Psoas muscle (tissue), 8 donors: ENCODE measurements around the gene KRT16. TPM values are rescaled to one million over a fixed set of nuclear protein-coding genes. Genes with fewer than 3 reads are reported as not detected.
"Not testable (repeated sequence)": the region's sequence is repeated elsewhere in the genome, so short reads cannot be mapped to it uniquely, and the experiment has no call there.

Experiments used
- ATAC-seq, 4 donors: fragments of 200-7000 bp; cut with Tn5 transposase; one replicate each; pipeline ENCODE4 v1.9.1; 2020; ENCODE audit warnings: moderate library complexity in 3 of 4, mild to moderate bottlenecking in 2 of 4
- DNase-seq, 2 donors: peaks; one replicate each; pipeline ENCODE4 v3.0.0-alpha.2; 2020
- H3K27ac ChIP-seq: fragments of 200-600 bp; one replicate; pipeline ENCODE4 v1.8.0; 2022
- H3K27me3 ChIP-seq, 3 donors: fragments of 200-600 bp in 1 of 3; one replicate each; pipeline versions ENCODE4 v1.6.1 to v1.8.0; 2013 to 2022; ENCODE audit warnings: low read length in 2 of 3, mild to moderate bottlenecking in 2 of 3, moderate library complexity in 1 of 3; ENCODE audit not compliant: insufficient read depth in 3 of 3
- H3K36me3 ChIP-seq, 2 donors: fragments of 200-600 bp in 1 of 2; one replicate each; pipeline versions ENCODE4 v1.6.1 to v1.8.0; 2013 to 2022; ENCODE audit warnings: low read depth in 1 of 2, mild to moderate bottlenecking in 1 of 2, moderate library complexity in 1 of 2; ENCODE audit not compliant: insufficient read depth in 1 of 2
- H3K4me1 ChIP-seq: fragments of 200-600 bp; one replicate; pipeline ENCODE4 v1.8.0; 2022
- H3K4me3 ChIP-seq: fragments of 200-600 bp; one replicate; pipeline ENCODE4 v1.8.0; 2022; ENCODE audit warnings: mild to moderate bottlenecking
- H3K9me3 ChIP-seq: fragments of 200-600 bp; one replicate; pipeline ENCODE4 v1.8.0; 2022
- CTCF ChIP-seq: fragments of 200-600 bp; IDR thresholded peaks from one replicate; pipeline ENCODE4 v1.8.0; 2022; ENCODE audit warnings: antibody characterized with exemption
- WGBS, 3 donors: extraction: QIAGEN DNeasy Blood & Tissue Kit; methylation state at CpG; one replicate each; pipeline versions ENCODE4 v1.1.6 to v1.1.7; 2013; 5-methylcytosine and 5-hydroxymethylcytosine counted together
- intact Hi-C, 2 donors: fragments of 100-400 bp; cut with DNase I; formaldehyde crosslinking; loops; one replicate each; pipeline versions ENCODE4 v1.11.0 to v1.14.2; 2022
- polyA plus RNA-seq, 3 donors: library from polyadenylated mRNA; stranded (reverse); fragments of 200-250 nt; gene quantifications; one replicate each; pipeline ENCODE4 v1.2.3, GENCODE V29; 2013
- total RNA-seq, 4 donors: library from RNA; stranded (reverse); fragmentation: NEBNext Ultra II Directional in 2 of 4; extraction: Animal tissue kit (Norgen Biotek cat#: 25700) in 2 of 4; gene quantifications; one replicate each; pipeline versions ENCODE4 v1.2.1 to v1.2.4, GENCODE V29; 2021 to 2023
- donor health status: healthy with polysubstance abuse.
- donor health status: DM: no; HTN: no; CAD: no; lungs with moderate emphysema.
- donor health status: Bipolar disorder and iron deficiency.
- donor health status: healthy.
- donor health status: DM: yes; HTN: yes; CAD: no.
- donor health status: DM: no; HTN: no; CAD: no.
- donor health status: DM: no; HTN: no; CAD: no.
- donor health status: DM: yes; HTN: yes; CAD: no.

Gene KRT16
- total and polyA plus RNA-seq, 7 donors, result 0.07 to 0.26 (median 0.15) TPM; not detected in 3

GRCh38 chr17:41578971-41579370 is 33.6 kb downstream of the KRT16 start:
- DNase-seq, result no peak
- Histone ChIP-seq H3K9me3 (no peaks in the 10 kb centered on the region), H3K36me3 (no peaks in the 10 kb centered on the region), H3K4me1 (no peaks in the 10 kb centered on the region), H3K4me3 (no peak overlapping the region), H3K27ac (no peak overlapping the region), H3K27me3 (peaks cover 0 to 21% (median 0%) of the 10 kb centered on the region in 3 donors)
- TF ChIP-seq CTCF, result no peak
- intact Hi-C loops, result no loop called here
- ATAC-seq, result no peak
- WGBS, 3 donors, result 62 to 68% (median 66%) methylated on average over 5 of the region's 5 CpGs

- Histone ChIP-seq H3K27me3 (peaks cover 0 to 21% (median 0%) of the 10 kb centered on the region in 3 donors), H3K9me3 (no peaks in the 10 kb centered on the region), H3K27ac (no peak overlapping the region), H3K4me3 (no peak overlapping the region), H3K36me3 (no peaks in the 10 kb centered on the region), H3K4me1 (no peaks in the 10 kb centered on the region)
- ATAC-seq (no peak), DNase-seq (no peak)
- intact Hi-C loops, result no loop called here
- 91 to 94% (median 93%) methylated on average over 1 of the region's 1 CpG for WGBS, 3 donors
- no peak for TF ChIP-seq CTCF
Measured at GRCh38 chr17:41578538-41578937, 34.0 kb downstream of the KRT16 start.

- ATAC-seq, H3K4me1 ChIP-seq, H3K36me3 ChIP-seq, intact Hi-C loops, H3K4me3 ChIP-seq, DNase-seq, H3K9me3 ChIP-seq, H3K27ac ChIP-seq: not testable (repeated sequence)
- WGBS, 3 donors, result 84 to 86% (median 85%) methylated on average over 4 of the region's 4 CpGs
- peaks cover 0 to 32% (median 0%) of the 10 kb centered on the region in 3 donors for H3K27me3 ChIP-seq
Measured at GRCh38 chr17:41576740-41577139, 35.8 kb downstream of the KRT16 start.

- DNase-seq (no peak), ATAC-seq (no peak)
- no peaks in the 10 kb centered on the region for H3K36me3 ChIP-seq
- no peak for TF ChIP-seq CTCF
- peaks cover 0 to 29% (median 0%) of the 10 kb centered on the region in 3 donors for H3K27me3 ChIP-seq
- H3K4me3 ChIP-seq, result no peak overlapping the region
- no peaks in the 10 kb centered on the region for H3K9me3 ChIP-seq
- H3K27ac ChIP-seq, result no peak overlapping the region
- 40 to 54% (median 42%) methylated on average over 3 of the region's 3 CpGs for whole genome bisulfite sequencing, 3 donors
- intact Hi-C loops, result no loop called here
- no peaks in the 10 kb centered on the region for H3K4me1 ChIP-seq
Measured at GRCh38 chr17:41575336-41575735, 37.2 kb downstream of the KRT16 start.

- Histone ChIP-seq H3K9me3 (no peaks in the 10 kb centered on the region), H3K4me1 (no peaks in the 10 kb centered on the region), H3K4me3 (no peak within 1 kb of the TSS), H3K27me3 (peaks cover 0 to 11% (median 0%) of the 10 kb centered on the region in 3 donors), H3K36me3 (no peaks in the 10 kb centered on the region), H3K27ac (no peak within 1 kb of the TSS)
- intact Hi-C loops, result no loop called here
- ATAC-seq (no peak), DNase-seq (no peak)
- WGBS, 3 donors, result 41 to 43% (median 42%) methylated on average over 23 to 24 of the region's 24 CpGs
- TF ChIP-seq CTCF, result no peak
Measured at GRCh38 chr17:41571561-41572434, 40.8 kb downstream of the KRT16 start, which contains the start of gene KRT9. Gene KRT9 (minus strand): TSS chr17:41572059. CDS start chr17:41571992, 67 bp downstream.
